OCI-LY7 (cell line): Measurements from ENCODE around the gene RHBG.

Source experiments
- CTCF ChIP-seq: fragments of 200-600 bp; sonication (generic); conservative IDR thresholded peaks from 2 replicates; pipeline ENCODE4 v1.5.1; 2014; ENCODE audit warnings: mild to moderate bottlenecking, antibody characterized with exemption, low read length, moderate library complexity, mixed read lengths
- EZH2phosphoT487 ChIP-seq: fragments of 200-600 bp; sonication (generic); IDR thresholded peaks from 2 replicates; pipeline ENCODE4 v1.6.1; 2018; ENCODE audit warnings: low read depth, borderline replicate concordance, mild to moderate bottlenecking, mixed run types, antibody characterized with exemption, low read length, moderate library complexity, mixed read lengths

DNA sequence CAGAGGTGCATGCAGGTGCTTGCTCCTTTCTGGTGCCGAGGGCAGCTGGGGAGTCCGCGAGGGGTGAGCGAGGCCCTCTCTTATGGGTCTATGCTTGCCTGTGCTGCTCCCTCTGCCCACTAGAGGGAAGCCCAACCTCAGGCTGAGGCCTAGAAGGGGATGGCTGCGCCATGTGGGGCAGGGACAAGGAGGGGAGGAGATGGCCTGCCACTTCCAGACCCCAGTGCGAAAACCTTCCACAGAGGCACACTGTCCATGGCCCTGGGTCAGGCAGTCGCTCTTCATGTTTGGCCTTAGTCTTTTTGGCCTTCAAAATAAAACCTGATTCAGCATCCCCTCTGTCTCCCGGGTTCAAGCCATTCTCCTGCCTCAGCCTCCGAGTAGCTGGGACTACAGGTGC is 14.0 kb downstream of the RHBG start:
- TF ChIP-seq CTCF, result peak; percentile 86
- no peak for TF ChIP-seq EZH2phosphoT487
